GM19463 (cell line): ENCODE results near the gene PSME1.

ENCODE experiments used
- ATAC-seq: cut with Tn5 transposase; IDR thresholded peaks from one replicate; pipeline ENCODE4 v1.9.1; 2021; ENCODE audit warnings: mild to moderate bottlenecking, moderate library complexity; ENCODE audit not compliant: unreplicated experiment

The PSME1 gene

DNA sequence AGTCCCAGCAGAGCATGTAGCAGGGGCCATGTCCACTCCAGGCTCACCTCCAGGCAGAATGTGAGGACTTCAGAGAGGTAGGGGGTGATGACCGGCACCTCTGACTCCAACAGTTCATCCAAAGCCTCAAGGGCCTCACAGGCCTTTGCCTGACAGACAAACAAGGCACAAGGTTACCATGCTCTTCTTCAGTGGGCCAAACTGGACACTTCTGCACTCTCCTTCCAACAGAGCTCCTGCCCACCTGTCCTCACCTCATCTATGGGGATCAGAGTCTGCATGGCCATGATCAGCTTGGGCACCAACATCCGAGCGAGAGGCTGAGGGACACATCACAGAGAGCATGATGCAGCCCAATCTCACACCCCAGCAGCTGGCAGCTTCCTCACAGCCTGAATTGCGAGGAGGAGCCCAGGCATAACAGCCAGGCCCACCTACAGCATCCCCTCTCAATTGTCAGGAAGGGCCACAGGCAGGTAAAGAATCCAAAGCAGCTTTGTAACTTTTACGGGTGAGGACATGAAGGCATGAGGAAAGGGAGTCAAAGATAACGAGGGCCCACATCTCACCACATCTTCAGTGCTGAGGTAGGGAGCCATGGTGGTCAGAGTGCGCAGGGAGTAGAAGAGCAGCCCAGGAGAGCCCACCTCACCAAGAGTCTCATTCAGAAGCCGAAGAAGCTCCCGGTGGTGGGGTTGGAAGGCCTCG is 51.0 kb downstream of the PSME1 start:
- ATAC-seq = no peak

- no peak for ATAC-seq
These were observed 51.5 kb downstream of the PSME1 start for GRCh38 chr14:24187539-24187915.
